Measurements from ENCODE around the gene SLC35G6. TPM values are rescaled to one million over a fixed set of nuclear protein-coding genes. Genes with fewer than 3 reads are reported as not detected.
A peak's percentile ranks its signal among the peaks of the same experiment; 100 is the strongest.

Gene SLC35G6
- total RNA-seq, 4 donors from 2014 or later, result not detected

GRCh38 chr17:7476494-7476893 lies 4.8 kb upstream of the SLC35G6 start:
- 0 to 14% methylated on average over 2 to 3 of the region's 3 CpGs for WGBS, 2 donors
- Histone ChIP-seq H3K36me3 (no peaks in the 10 kb centered on the region), H3K4me3 (peak overlapping the region in 3 of 4 donors; percentile 13 to 100 (median 92)), H3K9me3 (no peaks in the 10 kb centered on the region), H3K4me1 (peaks cover 49 to 93% (median 50%) of the 10 kb centered on the region in 3 donors), H3K27ac (peak overlapping the region; percentile 98 to 100 (median 99)), H3K27me3 (no peaks in the 10 kb centered on the region)
- DNase-seq, result no peak
- TF ChIP-seq CTCF (IDR thresholded peaks at IDR 0.05) (no peak), POLR2A (IDR thresholded peaks at IDR 0.05) (no peak)
- intact Hi-C loops (cut with DNase I), result loop anchor here (5.0 kb wide), 1 partner anchor 34 kb away; no protein-coding TSS in a partner anchor

GRCh38 chr17:7476951-7477350 lies 4.3 kb upstream of the SLC35G6 start:
- no peaks in the 10 kb centered on the region for H3K36me3 ChIP-seq
- intact Hi-C loops (cut with DNase I), result loop anchor here (5.0 kb wide), 1 partner anchor 35 kb away; no protein-coding TSS in a partner anchor
- no peak for DNase-seq
- H3K4me1 ChIP-seq, result peaks cover 44 to 93% (median 48%) of the 10 kb centered on the region in 3 donors
- peak overlapping the region in 3 of 4 donors; percentile 79 to 100 (median 92) for H3K4me3 ChIP-seq
- H3K27ac ChIP-seq, result peak overlapping the region; percentile 98 to 100 (median 99)
- H3K27me3 ChIP-seq, result no peaks in the 10 kb centered on the region
- whole genome bisulfite sequencing, 2 donors, result 20 to 85% methylated on average over 1 to 5 of the region's 5 CpGs
- TF ChIP-seq POLR2A (IDR thresholded peaks at IDR 0.05) (no peak), CTCF (IDR thresholded peaks at IDR 0.05) (no peak)
- H3K9me3 ChIP-seq, result no peaks in the 10 kb centered on the region

GRCh38 chr17:7477392-7478275 lies 3.6 kb upstream of the SLC35G6 start:
- Histone ChIP-seq H3K27ac (peak overlapping the region; percentile 98 to 100 (median 99)), H3K36me3 (no peaks in the 10 kb centered on the region), H3K27me3 (no peaks in the 10 kb centered on the region), H3K9me3 (no peaks in the 10 kb centered on the region), H3K4me1 (peaks cover 40 to 93% (median 47%) of the 10 kb centered on the region in 3 donors), H3K4me3 (peak overlapping the region; percentile 79 to 100 (median 94))
- no peak for DNase-seq
- TF ChIP-seq POLR2A (IDR thresholded peaks at IDR 0.05) (peak in 1 of 4 donors; percentile 30), CTCF (IDR thresholded peaks at IDR 0.05) (no peak)
- 13% methylated on average over 16 to 21 of the region's 26 CpGs for WGBS, 2 donors
- intact Hi-C loops (cut with DNase I), result loop anchor here (5.0 kb wide), 1 partner anchor 35 kb away; no protein-coding TSS in a partner anchor

- DNase-seq, result no peak
- Histone ChIP-seq H3K4me1 (peaks cover 45 to 92% (median 49%) of the 10 kb centered on the region in 3 donors), H3K4me3 (peak overlapping the region; percentile 79 to 100 (median 94)), H3K27me3 (no peaks in the 10 kb centered on the region), H3K36me3 (no peaks in the 10 kb centered on the region), H3K9me3 (no peaks in the 10 kb centered on the region), H3K27ac (peak overlapping the region; percentile 98 to 100 (median 99))
- intact Hi-C loops (cut with DNase I), result loop anchor here (5.0 kb wide), 1 partner anchor 36 kb away; no protein-coding TSS in a partner anchor
- 0 to 4% methylated on average over 4 to 21 of the region's 40 CpGs for WGBS, 2 donors
- no peak for TF ChIP-seq POLR2A (IDR thresholded peaks at IDR 0.05)
- peak in 2 of 6 experiments; percentile 4 to 19 for TF ChIP-seq CTCF (IDR thresholded peaks at IDR 0.05)
These were observed 2.7 kb upstream of the SLC35G6 start for GRCh38 chr17:7478276-7479212.
